Stimulated activated CD8-positive, alpha-beta memory T cell treated with anti-CD3 and anti-CD28 coated beads, Interleukin-15, amount 100 ng/mL, for 24 hours (primary cell): ENCODE results near the gene ZG16.
"Not testable (repeated sequence)": the region's sequence is repeated elsewhere in the genome, so short reads cannot be mapped to it uniquely, and the experiment has no call there.

Experiments used
- DNase-seq: peaks from one replicate; pipeline ENCODE4 v3.0.0-alpha.2; 2020; ENCODE audit warnings: low read depth

ZG16 gene

GRCh38 chr16:29777576-29778350, at the start of gene ZG16:
Gene ZG16 (plus strand): TSS chr16:29778256. CDS start chr16:29779267, 1,011 bp downstream.
- no peak for DNase-seq

GRCh38 chr16:29729116-29729521, 48.9 kb upstream of the ZG16 start:
- no peak for DNase-seq

GRCh38 chr16:29730649-29731048, 47.4 kb upstream of the ZG16 start:
- DNase-seq = no peak

- not testable (repeated sequence) for DNase-seq
Measured at GRCh38 chr16:29731768-29732601, 46.1 kb upstream of the ZG16 start.

- DNase-seq = no peak
Measured at GRCh38 chr16:29734786-29735185, 43.3 kb upstream of the ZG16 start.

- DNase-seq = no peak
Measured at GRCh38 chr16:29736112-29736511, 41.9 kb upstream of the ZG16 start.

GRCh38 chr16:29736764-29737163, 41.3 kb upstream of the ZG16 start:
- no peak for DNase-seq

- DNase-seq = no peak
Measured at GRCh38 chr16:29737713-29738112, 40.3 kb upstream of the ZG16 start.

GRCh38 chr16:29738514-29738913, 39.5 kb upstream of the ZG16 start:
- no peak for DNase-seq

- DNase-seq = not testable (repeated sequence)
Measured at GRCh38 chr16:29739927-29740629, 38.0 kb upstream of the ZG16 start.

GRCh38 chr16:29740630-29741015, 37.4 kb upstream of the ZG16 start:
- DNase-seq = not testable (repeated sequence)

GRCh38 chr16:29742683-29743275, 35.3 kb upstream of the ZG16 start:
- no peak for DNase-seq

- no peak for DNase-seq
Measured at GRCh38 chr16:29743475-29743826, 34.6 kb upstream of the ZG16 start.

- DNase-seq = no peak
Measured at GRCh38 chr16:29743827-29744531, 34.1 kb upstream of the ZG16 start.

- DNase-seq = no peak
Measured at GRCh38 chr16:29744541-29745101, 33.4 kb upstream of the ZG16 start.

GRCh38 chr16:29745121-29745852, 32.8 kb upstream of the ZG16 start:
- no peak for DNase-seq

GRCh38 chr16:29745853-29746345, 32.2 kb upstream of the ZG16 start, which contains the start of gene C16orf54:
Gene C16orf54 (minus strand): TSS chr16:29745990. CDS start chr16:29744951, 1,039 bp downstream.
- DNase-seq = peak; percentile 59

GRCh38 chr16:29746518-29746917, 31.5 kb upstream of the ZG16 start:
- DNase-seq = not testable (repeated sequence)

- DNase-seq = no peak
Measured at GRCh38 chr16:29747947-29748759, 29.9 kb upstream of the ZG16 start.
